ENCODE data around the gene IGF1R.

DNA sequence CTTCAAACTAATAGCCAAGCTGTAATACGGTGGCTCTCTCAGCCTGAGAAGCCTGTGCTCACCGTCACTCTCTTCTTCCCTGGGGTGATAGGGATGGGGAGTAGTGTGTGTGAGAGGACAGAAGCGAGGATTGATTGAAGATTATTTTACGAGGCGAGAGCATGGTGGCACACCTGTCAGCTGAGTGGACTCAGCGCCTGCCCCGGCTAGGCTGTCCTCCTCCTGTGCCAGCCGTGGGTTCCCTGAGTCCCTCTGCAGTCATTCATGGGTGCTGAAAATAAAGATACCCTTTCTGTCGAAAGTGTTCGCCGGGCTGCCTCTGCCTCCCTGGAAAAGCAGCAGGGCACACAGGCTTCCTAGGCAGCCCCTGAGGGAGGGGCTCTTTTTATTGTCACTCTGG, 235.1 kb downstream of the IGF1R start:
- TF ChIP-seq, protein P1, sequence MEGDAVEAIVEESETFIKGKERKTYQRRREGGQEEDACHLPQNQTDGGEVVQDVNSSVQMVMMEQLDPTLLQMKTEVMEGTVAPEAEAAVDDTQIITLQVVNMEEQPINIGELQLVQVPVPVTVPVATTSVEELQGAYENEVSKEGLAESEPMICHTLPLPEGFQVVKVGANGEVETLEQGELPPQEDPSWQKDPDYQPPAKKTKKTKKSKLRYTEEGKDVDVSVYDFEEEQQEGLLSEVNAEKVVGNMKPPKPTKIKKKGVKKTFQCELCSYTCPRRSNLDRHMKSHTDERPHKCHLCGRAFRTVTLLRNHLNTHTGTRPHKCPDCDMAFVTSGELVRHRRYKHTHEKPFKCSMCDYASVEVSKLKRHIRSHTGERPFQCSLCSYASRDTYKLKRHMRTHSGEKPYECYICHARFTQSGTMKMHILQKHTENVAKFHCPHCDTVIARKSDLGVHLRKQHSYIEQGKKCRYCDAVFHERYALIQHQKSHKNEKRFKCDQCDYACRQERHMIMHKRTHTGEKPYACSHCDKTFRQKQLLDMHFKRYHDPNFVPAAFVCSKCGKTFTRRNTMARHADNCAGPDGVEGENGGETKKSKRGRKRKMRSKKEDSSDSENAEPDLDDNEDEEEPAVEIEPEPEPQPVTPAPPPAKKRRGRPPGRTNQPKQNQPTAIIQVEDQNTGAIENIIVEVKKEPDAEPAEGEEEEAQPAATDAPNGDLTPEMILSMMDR (IDR thresholded peaks at IDR 0.05): no peak
- no peak for TF ChIP-seq EP300 (IDR thresholded peaks at IDR 0.05)
